Transverse colon (tissue), 4 donors: ENCODE measurements around the gene CDYL. TPM values are rescaled to one million over a fixed set of nuclear protein-coding genes. Genes with fewer than 3 reads are reported as not detected.

Source experiments
- DNase-seq: peaks from one replicate; pipeline ENCODE4 v3.0.0-alpha.2; 2019
- H3K27ac ChIP-seq, 4 donors: fragments of 200-600 bp; sonication (generic); 2 replicates each; pipeline ENCODE4 v1.5.1; 2016 to 2018; ENCODE audit warnings: inconsistent platforms in 4 of 4
- H3K27me3 ChIP-seq: fragments of 200-600 bp; sonication (generic); 2 replicates; pipeline ENCODE4 v1.5.1; 2017; ENCODE audit warnings: inconsistent platforms
- H3K36me3 ChIP-seq, 4 donors: fragments of 200-600 bp; sonication (generic); 2 replicates each; pipeline ENCODE4 v1.5.1; 2017 to 2019; ENCODE audit warnings: inconsistent platforms in 4 of 4
- H3K4me1 ChIP-seq, 4 donors: fragments of 200-600 bp; sonication (generic); 2 replicates each; pipeline ENCODE4 v1.5.1; 2017 to 2020; ENCODE audit warnings: inconsistent platforms in 4 of 4
- H3K4me3 ChIP-seq, 4 donors: fragments of 200-600 bp; sonication (generic); 1 replicate in 1 of 4; 2 replicates in 3 of 4; pipeline versions ENCODE4 v1.5.1 to v1.6.1; 2017 to 2019; ENCODE audit warnings: inconsistent platforms in 4 of 4
- H3K9me3 ChIP-seq, 2 donors: fragments of 200-600 bp; sonication (generic); 2 replicates each; pipeline ENCODE4 v1.5.1; 2017 to 2019; ENCODE audit warnings: inconsistent platforms in 2 of 2
- EP300 ChIP-seq: sonication (generic); formaldehyde crosslinking; IDR thresholded peaks from one replicate; pipeline ENCODE4 v1.6.1; 2017; ENCODE audit warnings: antibody characterized with exemption, low read depth
- POLR2A ChIP-seq: fragments of 450-650 bp; IDR thresholded peaks from one replicate; pipeline ENCODE4 v1.6.1; 2016; ENCODE audit warnings: antibody characterized with exemption, mild to moderate bottlenecking, moderate library complexity
- POLR2AphosphoS5 ChIP-seq, 3 donors: sonication (generic); formaldehyde crosslinking; IDR thresholded peaks; one replicate each; pipeline ENCODE4 v1.6.1; 2016; ENCODE audit warnings: antibody characterized with exemption in 3 of 3
- WGBS, 2 donors: methylation state at CpG; one replicate each; pipeline ENCODE4 v1.1.5; 2018; ENCODE audit warnings: low coverage in 1 of 2; 5-methylcytosine and 5-hydroxymethylcytosine counted together
- in situ Hi-C, 4 donors: fragments of 200-750 bp; cut with MboI; loops; one replicate each; pipeline versions ENCODE4 v1.15.0 to v1.15.1; 2017; ENCODE audit warnings: low sequenced_read_pairs in 3 of 4, low pct_ligation_motif_present in 1 of 4, low pct_unique_long_range_greater_than_20kb in 1 of 4
- intact Hi-C: fragments of 100-400 bp; cut with DNase I; formaldehyde crosslinking; loops from one replicate; pipeline ENCODE4 v1.15.1; 2023; ENCODE audit warnings: low total_unique reads
- total RNA-seq, 4 donors: library from RNA; depleted of rRNA; stranded (reverse); fragments of >200 nt; gene quantifications; one replicate each; pipeline ENCODE4 v1.1.0, GENCODE V29; 2016
- TF ChIP-seq, protein P1 (sequence below), 5 experiments: fragments of 200-600 bp in 3 of 5; fragments of 450-650 bp in 2 of 5; sonication (generic) in 3 of 5; IDR thresholded peaks; 1 replicate in 2 of 5; 2 replicates in 3 of 5; pipeline ENCODE4 v1.5.1; 2016 to 2017; ENCODE audit warnings: antibody characterized with exemption in 5 of 5, inconsistent platforms in 3 of 5, mild to moderate bottlenecking in 2 of 5, moderate library complexity in 1 of 5

CDYL gene
- total RNA-seq, 4 donors from 2014 or later, result 23.6 to 40.8 (median 30.0) TPM

DNA sequence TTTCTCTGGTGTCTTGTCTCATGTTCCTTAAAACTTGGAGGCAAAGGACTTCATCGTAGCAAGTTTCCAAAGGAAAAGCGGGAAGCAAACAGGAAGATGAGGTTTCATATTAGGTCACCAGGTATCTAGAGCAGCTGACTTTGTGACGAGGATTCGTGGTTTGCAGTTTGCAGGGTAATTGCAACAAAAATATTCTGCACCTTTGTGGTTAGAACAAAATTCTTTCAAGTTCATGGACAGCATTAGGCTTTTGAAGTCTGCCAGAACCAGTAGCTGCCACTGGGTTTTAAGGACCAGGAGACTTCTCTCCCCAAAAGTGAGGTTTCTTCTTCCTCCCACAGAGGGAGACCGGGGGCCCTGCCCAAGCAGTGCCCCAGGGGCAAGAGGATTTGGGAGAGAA, 164.2 kb downstream of the CDYL start:
- 84 to 93% methylated on average over 4 to 5 of the region's 5 CpGs for WGBS, 2 donors
- intact Hi-C loops (no loop called here), in situ Hi-C loops (loop anchor here in 1 of 4 donors (25.0 kb wide), 1 partner anchor 628 kb away; no protein-coding TSS in a partner anchor)
- Histone ChIP-seq H3K36me3 (no peaks in the 10 kb centered on the region), H3K4me3 (no peak overlapping the region), H3K27ac (no peak overlapping the region), H3K9me3 (no peaks in the 10 kb centered on the region), H3K27me3 (no peaks in the 10 kb centered on the region), H3K4me1 (peaks cover 0 to 25% (median 10%) of the 10 kb centered on the region in 4 donors)
- TF ChIP-seq POLR2AphosphoS5 (IDR thresholded peaks at IDR 0.05) (no peak), EP300 (no peak), POLR2A (no peak)
- TF ChIP-seq, protein P1, sequence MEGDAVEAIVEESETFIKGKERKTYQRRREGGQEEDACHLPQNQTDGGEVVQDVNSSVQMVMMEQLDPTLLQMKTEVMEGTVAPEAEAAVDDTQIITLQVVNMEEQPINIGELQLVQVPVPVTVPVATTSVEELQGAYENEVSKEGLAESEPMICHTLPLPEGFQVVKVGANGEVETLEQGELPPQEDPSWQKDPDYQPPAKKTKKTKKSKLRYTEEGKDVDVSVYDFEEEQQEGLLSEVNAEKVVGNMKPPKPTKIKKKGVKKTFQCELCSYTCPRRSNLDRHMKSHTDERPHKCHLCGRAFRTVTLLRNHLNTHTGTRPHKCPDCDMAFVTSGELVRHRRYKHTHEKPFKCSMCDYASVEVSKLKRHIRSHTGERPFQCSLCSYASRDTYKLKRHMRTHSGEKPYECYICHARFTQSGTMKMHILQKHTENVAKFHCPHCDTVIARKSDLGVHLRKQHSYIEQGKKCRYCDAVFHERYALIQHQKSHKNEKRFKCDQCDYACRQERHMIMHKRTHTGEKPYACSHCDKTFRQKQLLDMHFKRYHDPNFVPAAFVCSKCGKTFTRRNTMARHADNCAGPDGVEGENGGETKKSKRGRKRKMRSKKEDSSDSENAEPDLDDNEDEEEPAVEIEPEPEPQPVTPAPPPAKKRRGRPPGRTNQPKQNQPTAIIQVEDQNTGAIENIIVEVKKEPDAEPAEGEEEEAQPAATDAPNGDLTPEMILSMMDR (IDR thresholded peaks at IDR 0.05), result no peak
- DNase-seq, result no peak

DNA sequence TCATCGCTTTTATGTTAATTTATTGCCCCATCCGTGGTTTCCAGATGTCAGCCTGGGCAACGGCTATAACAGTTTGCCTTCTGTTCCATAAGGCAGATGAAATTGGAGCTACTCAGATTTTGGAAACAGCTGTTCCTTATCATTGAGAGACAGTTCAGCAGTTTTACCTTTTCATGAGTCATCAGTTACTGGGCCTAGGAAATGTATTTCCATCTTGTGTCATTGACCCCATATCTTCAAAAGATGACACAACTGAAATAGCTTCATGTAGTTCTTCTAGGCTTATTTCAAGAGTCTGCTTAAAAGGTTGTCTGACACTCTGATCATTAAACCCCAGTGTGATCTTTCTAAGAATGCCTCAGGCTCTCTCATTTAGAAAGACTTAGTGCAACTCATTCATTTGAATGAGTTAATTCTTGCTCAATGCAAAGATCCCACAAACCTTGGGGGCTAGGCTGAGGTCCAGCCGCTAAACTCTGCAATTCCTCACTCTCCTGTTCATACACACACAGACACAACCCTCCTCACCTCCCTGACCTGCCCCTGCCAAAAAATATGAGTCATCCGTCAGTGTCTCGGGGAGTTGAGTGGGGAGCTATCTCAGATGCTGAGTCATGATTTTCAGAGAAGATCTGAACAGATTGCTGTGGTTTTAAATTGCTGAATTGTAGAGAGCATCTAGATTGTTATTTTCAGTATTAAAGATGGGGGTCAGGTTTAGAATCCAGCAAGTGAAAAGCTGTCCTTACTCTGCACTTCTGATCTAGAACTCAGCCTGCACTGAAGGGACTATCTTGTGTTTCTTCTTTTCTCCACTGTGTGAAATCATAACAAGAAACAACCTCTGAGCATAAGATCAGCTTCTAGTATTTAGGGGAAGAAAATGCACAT, 165.8 kb downstream of the CDYL start:
- H3K27me3 ChIP-seq, result no peaks in the 10 kb centered on the region
- no peak overlapping the region for H3K27ac ChIP-seq
- WGBS, 2 donors, result 44 to 45% methylated on average over 4 to 6 of the region's 6 CpGs
- peaks cover 0 to 17% (median 10%) of the 10 kb centered on the region in 4 donors for H3K4me1 ChIP-seq
- in situ Hi-C loops (loop anchor here in 1 of 4 donors (25.0 kb wide), 1 partner anchor 630 kb away; no protein-coding TSS in a partner anchor), intact Hi-C loops (no loop called here)
- no peaks in the 10 kb centered on the region for H3K9me3 ChIP-seq
- TF ChIP-seq POLR2A, result no peak
- peak in 1 of 3 donors; percentile 27 for TF ChIP-seq POLR2AphosphoS5 (IDR thresholded peaks at IDR 0.05)
- TF ChIP-seq EP300, result no peak
- TF ChIP-seq, protein P1 (IDR thresholded peaks at IDR 0.05), result no peak
- peaks cover 0 to 5% (median 0%) of the 10 kb centered on the region in 4 donors for H3K36me3 ChIP-seq
- no peak overlapping the region for H3K4me3 ChIP-seq
- no peak for DNase-seq

DNA sequence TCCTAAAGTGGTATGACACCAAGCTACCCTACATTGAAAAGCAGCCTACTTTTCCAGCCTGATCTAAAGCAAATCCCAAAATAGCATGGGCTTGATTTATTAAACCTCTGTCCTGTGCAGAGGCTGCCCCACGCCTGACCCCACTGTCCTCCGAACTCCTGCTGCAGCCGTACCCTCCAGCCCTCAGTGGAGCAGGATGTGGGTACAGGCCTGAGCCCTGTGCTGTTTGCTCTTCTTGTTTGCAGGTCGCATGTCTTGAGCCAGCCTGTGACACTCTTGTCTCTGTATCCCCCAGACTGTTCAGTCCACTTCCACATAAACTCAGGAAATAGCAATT, 166.4 kb downstream of the CDYL start:
- Histone ChIP-seq H3K4me3 (no peak overlapping the region), H3K36me3 (peaks cover 0 to 5% (median 0%) of the 10 kb centered on the region in 4 donors), H3K27ac (no peak overlapping the region), H3K9me3 (no peaks in the 10 kb centered on the region), H3K27me3 (no peaks in the 10 kb centered on the region), H3K4me1 (peaks cover 0 to 17% (median 10%) of the 10 kb centered on the region in 4 donors)
- intact Hi-C loops (no loop called here), in situ Hi-C loops (loop anchor here in 1 of 4 donors (25.0 kb wide), 1 partner anchor 630 kb away; no protein-coding TSS in a partner anchor)
- TF ChIP-seq EP300 (no peak), POLR2A (no peak)
- TF ChIP-seq, protein P1 (IDR thresholded peaks at IDR 0.05), result no peak
- 60 to 76% methylated on average over 1 to 4 of the region's 4 CpGs for WGBS, 2 donors
- DNase-seq, result no peak

DNA sequence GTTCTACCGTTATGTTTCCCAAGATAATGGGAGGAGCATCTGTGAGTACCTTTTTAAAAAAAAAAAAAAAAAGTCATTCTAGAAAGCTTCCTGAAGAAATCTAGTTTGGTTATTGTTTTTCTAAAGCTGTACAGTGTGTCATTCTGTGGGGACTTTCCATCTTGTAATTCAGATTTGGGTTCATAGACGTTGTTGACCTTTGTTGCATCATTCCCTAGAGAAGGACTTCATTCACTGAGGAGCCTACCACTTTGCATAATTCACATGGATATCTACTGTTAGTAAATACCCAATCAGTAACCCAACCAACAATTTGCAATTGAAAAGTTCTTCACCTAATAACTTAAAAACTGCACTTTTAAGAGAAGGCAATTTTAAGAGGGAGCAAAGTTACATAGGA, 167.5 kb downstream of the CDYL start:
- intact Hi-C loops, result no loop called here
- in situ Hi-C loops, result loop anchor here in 1 of 4 donors (25.0 kb wide), 1 partner anchor 631 kb away; no protein-coding TSS in a partner anchor
- no peak for DNase-seq
- H3K4me1 ChIP-seq, result peaks cover 0 to 17% (median 10%) of the 10 kb centered on the region in 4 donors
- no peaks in the 10 kb centered on the region for H3K9me3 ChIP-seq
- TF ChIP-seq, protein P1 (IDR thresholded peaks at IDR 0.05), result no peak
- TF ChIP-seq EP300 (no peak), POLR2A (no peak), POLR2AphosphoS5 (IDR thresholded peaks at IDR 0.05) (no peak)
- H3K36me3 ChIP-seq, result peaks cover 0 to 5% (median 0%) of the 10 kb centered on the region in 4 donors
- H3K4me3 ChIP-seq, result no peak overlapping the region
- no peak overlapping the region for H3K27ac ChIP-seq
- WGBS, 2 donors, result 64 to 75% methylated on average over 2 of the region's 2 CpGs
- no peaks in the 10 kb centered on the region for H3K27me3 ChIP-seq
